Measurements from ENCODE around the gene CSRNP2.

- TF ChIP-seq CTCF (conservative IDR thresholded peaks at IDR 0.05; ENCODE audit: low read depth, low read length) (no peak), RCOR1 (IDR thresholded peaks at IDR 0.05; ENCODE audit: insufficient replicate concordance, low read length) (no peak), MXI1 (IDR thresholded peaks at IDR 0.05; ENCODE audit: borderline replicate concordance, low read depth, low read length) (no peak), SMC3 (IDR thresholded peaks at IDR 0.05; ENCODE audit: low read depth, low read length) (no peak)
Measured at GRCh38 chr12:51065530-51065929, 17.9 kb downstream of the CSRNP2 start.
